ENCODE measurements around the gene COL4A2. TPM values are rescaled to one million over a fixed set of nuclear protein-coding genes. Genes with fewer than 3 reads are reported as not detected.
"Not testable (repeated sequence)": the region's sequence is repeated elsewhere in the genome, so short reads cannot be mapped to it uniquely, and the experiment has no call there.

The COL4A2 gene
- total and polyA plus RNA-seq, 2 donors, result 465 to 488 TPM

- Histone ChIP-seq H3K4me3 (ENCODE audit: low read depth, low read length) (no peak overlapping the region), H3K36me3 (ENCODE audit: insufficient read depth) (peaks cover 2% of the 10 kb centered on the region), H3K4me1 (ENCODE audit: insufficient read depth) (no peaks in the 10 kb centered on the region), H3K27ac (ENCODE audit: low read depth) (no peak overlapping the region)
- no peak for DNase-seq (ENCODE audit: extremely low spot score)
- WGBS, result 96% methylated on average over 2 of the region's 2 CpGs
Observed at GRCh38 chr13:110497003-110497402, 189.9 kb downstream of the COL4A2 start.

GRCh38 chr13:110497896-110498295 lies 190.8 kb downstream of the COL4A2 start:
- not testable (repeated sequence) for H3K4me1 ChIP-seq (ENCODE audit: insufficient read depth); H3K4me3 ChIP-seq (ENCODE audit: low read depth, low read length); H3K36me3 ChIP-seq (ENCODE audit: insufficient read depth); DNase-seq (ENCODE audit: extremely low spot score); H3K27ac ChIP-seq (ENCODE audit: low read depth)
- 96% methylated on average over 3 of the region's 3 CpGs for WGBS

- no peaks in the 10 kb centered on the region for H3K4me1 ChIP-seq (ENCODE audit: insufficient read depth)
- WGBS, result 82% methylated on average over 5 of the region's 5 CpGs
- H3K36me3 ChIP-seq (ENCODE audit: insufficient read depth), result peaks cover 2% of the 10 kb centered on the region
- no peak for DNase-seq (ENCODE audit: extremely low spot score)
- H3K27ac ChIP-seq (ENCODE audit: low read depth), result no peak overlapping the region
- H3K4me3 ChIP-seq (ENCODE audit: low read depth, low read length), result no peak overlapping the region
Observed at GRCh38 chr13:110498327-110498726, 191.2 kb downstream of the COL4A2 start.

- peaks cover 2% of the 10 kb centered on the region for H3K36me3 ChIP-seq (ENCODE audit: insufficient read depth)
- 94% methylated on average over 10 of the region's 10 CpGs for WGBS
- H3K27ac ChIP-seq (ENCODE audit: low read depth), result no peak overlapping the region
- no peak for DNase-seq (ENCODE audit: extremely low spot score)
- H3K4me3 ChIP-seq (ENCODE audit: low read depth, low read length), result no peak overlapping the region
- H3K4me1 ChIP-seq (ENCODE audit: insufficient read depth), result no peaks in the 10 kb centered on the region
Observed at GRCh38 chr13:110498765-110499164, 191.7 kb downstream of the COL4A2 start.

GRCh38 chr13:110499621-110500281 lies 192.7 kb downstream of the COL4A2 start:
- no peak overlapping the region for H3K27ac ChIP-seq (ENCODE audit: low read depth)
- peaks cover 3% of the 10 kb centered on the region for H3K36me3 ChIP-seq (ENCODE audit: insufficient read depth)

GRCh38 chr13:110500341-110500740 lies 193.3 kb downstream of the COL4A2 start:
- DNase-seq (ENCODE audit: extremely low spot score), result no peak
- Histone ChIP-seq H3K27ac (ENCODE audit: low read depth) (no peak overlapping the region), H3K4me3 (ENCODE audit: low read depth, low read length) (no peak overlapping the region), H3K4me1 (ENCODE audit: insufficient read depth) (no peaks in the 10 kb centered on the region), H3K36me3 (ENCODE audit: insufficient read depth) (peaks cover 3% of the 10 kb centered on the region)
- WGBS, result 92% methylated on average over 3 of the region's 3 CpGs

More at GRCh38 chr13:110499621-110500281, 192.7 kb downstream of the COL4A2 start:
- Histone ChIP-seq H3K4me3 (ENCODE audit: low read depth, low read length) (no peak overlapping the region), H3K4me1 (ENCODE audit: insufficient read depth) (no peaks in the 10 kb centered on the region)
- DNase-seq (ENCODE audit: extremely low spot score), result no peak
- WGBS, result 87% methylated on average over 10 of the region's 10 CpGs

- peaks cover 1% of the 10 kb centered on the region for H3K36me3 ChIP-seq (ENCODE audit: insufficient read depth)
- 96% methylated on average over 9 of the region's 9 CpGs for WGBS
- H3K27ac ChIP-seq (ENCODE audit: low read depth), result no peak overlapping the region
Observed at GRCh38 chr13:110501188-110501587, 194.1 kb downstream of the COL4A2 start.

GRCh38 chr13:110503037-110503901 lies 196.2 kb downstream of the COL4A2 start:
- 84% methylated on average over 20 of the region's 20 CpGs for WGBS
- H3K4me1 ChIP-seq (ENCODE audit: insufficient read depth), result no peaks in the 10 kb centered on the region
- no peak for DNase-seq (ENCODE audit: extremely low spot score)
- peaks cover 1% of the 10 kb centered on the region for H3K36me3 ChIP-seq (ENCODE audit: insufficient read depth)
- H3K27ac ChIP-seq (ENCODE audit: low read depth), result no peak overlapping the region
- no peak overlapping the region for H3K4me3 ChIP-seq (ENCODE audit: low read depth, low read length)

More at GRCh38 chr13:110501188-110501587, 194.1 kb downstream of the COL4A2 start:
- no peaks in the 10 kb centered on the region for H3K4me1 ChIP-seq (ENCODE audit: insufficient read depth)
- no peak overlapping the region for H3K4me3 ChIP-seq (ENCODE audit: low read depth, low read length)
- DNase-seq (ENCODE audit: extremely low spot score), result no peak

GRCh38 chr13:110503979-110504499 lies 197.0 kb downstream of the COL4A2 start:
- WGBS, result 96% methylated on average over 18 of the region's 18 CpGs
- Histone ChIP-seq H3K4me3 (ENCODE audit: low read depth, low read length) (no peak overlapping the region), H3K4me1 (ENCODE audit: insufficient read depth) (no peaks in the 10 kb centered on the region), H3K27ac (ENCODE audit: low read depth) (no peak overlapping the region), H3K36me3 (ENCODE audit: insufficient read depth) (peaks cover 1% of the 10 kb centered on the region)
- DNase-seq (ENCODE audit: extremely low spot score), result no peak

- no peak for DNase-seq (ENCODE audit: extremely low spot score)
- Histone ChIP-seq H3K4me1 (ENCODE audit: insufficient read depth) (no peaks in the 10 kb centered on the region), H3K36me3 (ENCODE audit: insufficient read depth) (peaks cover 1% of the 10 kb centered on the region), H3K4me3 (ENCODE audit: low read depth, low read length) (no peak overlapping the region), H3K27ac (ENCODE audit: low read depth) (no peak overlapping the region)
- 93% methylated on average over 10 of the region's 10 CpGs for WGBS
Observed at GRCh38 chr13:110505594-110505993, 198.5 kb downstream of the COL4A2 start.

- 80% methylated on average over 18 of the region's 18 CpGs for WGBS
- peaks cover 1% of the 10 kb centered on the region for H3K36me3 ChIP-seq (ENCODE audit: insufficient read depth)
- DNase-seq (ENCODE audit: extremely low spot score), result no peak
- no peak overlapping the region for H3K4me3 ChIP-seq (ENCODE audit: low read depth, low read length)
- no peaks in the 10 kb centered on the region for H3K4me1 ChIP-seq (ENCODE audit: insufficient read depth)
- no peak overlapping the region for H3K27ac ChIP-seq (ENCODE audit: low read depth)
Observed at GRCh38 chr13:110506396-110506795, 199.3 kb downstream of the COL4A2 start.

GRCh38 chr13:110506859-110507566 lies 199.9 kb downstream of the COL4A2 start:
- Histone ChIP-seq H3K4me1 (ENCODE audit: insufficient read depth) (no peaks in the 10 kb centered on the region), H3K36me3 (ENCODE audit: insufficient read depth) (peaks cover 1% of the 10 kb centered on the region), H3K27ac (ENCODE audit: low read depth) (no peak overlapping the region), H3K4me3 (ENCODE audit: low read depth, low read length) (no peak overlapping the region)
- 48% methylated on average over 17 of the region's 17 CpGs for WGBS
- no peak for DNase-seq (ENCODE audit: extremely low spot score)

- no peak overlapping the region for H3K27ac ChIP-seq (ENCODE audit: low read depth)
- H3K4me3 ChIP-seq (ENCODE audit: low read depth, low read length), result no peak overlapping the region
- H3K36me3 ChIP-seq (ENCODE audit: insufficient read depth), result peaks cover 1% of the 10 kb centered on the region
- WGBS, result 86% methylated on average over 23 of the region's 23 CpGs
- no peak for DNase-seq (ENCODE audit: extremely low spot score)
- no peaks in the 10 kb centered on the region for H3K4me1 ChIP-seq (ENCODE audit: insufficient read depth)
Observed at GRCh38 chr13:110507678-110508381, 200.7 kb downstream of the COL4A2 start.

All from urinary bladder (tissue), 4 donors.